Smooth muscle cell (in vitro differentiated cells): ENCODE data around the gene ZSWIM4. TPM values are rescaled to one million over a fixed set of nuclear protein-coding genes. Genes with fewer than 3 reads are reported as not detected.

ENCODE experiments used
- DNase-seq: peaks from one replicate; lab custom pipeline; 2025; ENCODE audit not compliant: unreplicated experiment; lab: John Stamatoyannopoulos, UW
- H2AFZ ChIP-seq: fragments of 200-600 bp; sonication (generic); 2 replicates; pipeline ENCODE4 v1.6.0; 2016; ENCODE audit warnings: antibody characterized with exemption, low read depth, mild to moderate bottlenecking
- H3F3A ChIP-seq: fragments of 200-600 bp; sonication (generic); 2 replicates; pipeline ENCODE4 v1.6.0; 2017; ENCODE audit warnings: antibody characterized with exemption, low read depth
- H3K27ac ChIP-seq: fragments of 200-600 bp; sonication (generic); 2 replicates; pipeline ENCODE4 v1.5.1; 2016; ENCODE audit warnings: low read depth, mild to moderate bottlenecking
- H3K27me3 ChIP-seq: fragments of 200-600 bp; sonication (generic); 2 replicates; pipeline ENCODE4 v1.6.1; 2016; ENCODE audit warnings: low read depth, mild to moderate bottlenecking
- H3K36me3 ChIP-seq: fragments of 200-600 bp; sonication (generic); 2 replicates; pipeline ENCODE4 v1.5.1; 2016; ENCODE audit warnings: low read depth
- H3K4me1 ChIP-seq: fragments of 200-600 bp; sonication (generic); 2 replicates; pipeline ENCODE4 v1.5.1; 2016; ENCODE audit warnings: low read depth
- H3K4me2 ChIP-seq: fragments of 200-600 bp; sonication (generic); 2 replicates; pipeline ENCODE4 v1.6.0; 2016; ENCODE audit warnings: mild to moderate bottlenecking
- H3K4me3 ChIP-seq: fragments of 200-600 bp; sonication (generic); 2 replicates; pipeline ENCODE4 v1.5.1; 2016; ENCODE audit warnings: mild to moderate bottlenecking
- H3K79me2 ChIP-seq: fragments of 200-600 bp; sonication (generic); 2 replicates; pipeline ENCODE4 v1.6.0; 2016; ENCODE audit warnings: low read depth, mild to moderate bottlenecking
- H3K9ac ChIP-seq: fragments of 200-600 bp; sonication (generic); 2 replicates; pipeline ENCODE4 v1.6.0; 2016; ENCODE audit warnings: low read depth
- H3K9me3 ChIP-seq: fragments of 200-600 bp; sonication (generic); replicated peaks from 2 replicates; pipeline ENCODE4 v1.5.1; 2016; ENCODE audit warnings: low read depth
- H4K20me1 ChIP-seq: fragments of 200-600 bp; sonication (generic); 2 replicates; pipeline ENCODE4 v1.6.0; 2016; ENCODE audit warnings: low read depth
- CTCF ChIP-seq: fragments of 200-600 bp; sonication (generic); IDR thresholded peaks from 2 replicates; pipeline ENCODE4 v1.5.1; 2017; ENCODE audit warnings: borderline replicate concordance, mild to moderate bottlenecking, antibody characterized with exemption; ENCODE audit not compliant: insufficient read depth, poor library complexity, severe bottlenecking
- WGBS: methylation state at CpG from one replicate; pipeline ENCODE4 v1.1.7; 2016; ENCODE audit warnings: low lambda C conversion rate; 5-methylcytosine and 5-hydroxymethylcytosine counted together
- polyA plus RNA-seq: library from polyadenylated mRNA; unstranded; fragments of >200 nt; fragmentation: Nextera tagmentation; extraction: Ambion mirVana; gene quantifications from 2 replicates; pipeline ENCODE4 v1.2.1, GENCODE V29; 2016
- total RNA-seq: library from RNA; depleted of rRNA; stranded (reverse); fragments of >200 nt; gene quantifications from 2 replicates; pipeline ENCODE4 v1.2.3, GENCODE V29; 2014

Gene ZSWIM4
- total and polyA plus RNA-seq, 2 experiments from 2014 or later = 3.0 to 5.8 TPM

- H3K9me3 ChIP-seq = no peaks in the 10 kb centered on the region
- no peak for DNase-seq
- no peaks in the 10 kb centered on the region for H3F3A ChIP-seq
- H3K27me3 ChIP-seq = no peaks in the 10 kb centered on the region
- H3K27ac ChIP-seq = no peak overlapping the region
- peak overlapping the region; percentile 57 for H3K9ac ChIP-seq
- peak overlapping the region; percentile 79 for H2AFZ ChIP-seq
- H3K4me1 ChIP-seq = peaks cover 13% of the 10 kb centered on the region
- peak overlapping the region; percentile 98 for H3K4me2 ChIP-seq
- WGBS = 7% methylated on average over 39 of the region's 82 CpGs
- no peak for TF ChIP-seq CTCF
- H3K4me3 ChIP-seq = peak overlapping the region; percentile 81
- no peaks in the 10 kb centered on the region for H3K36me3 ChIP-seq
- H3K79me2 ChIP-seq = no peaks in the 10 kb centered on the region
- no peaks in the 10 kb centered on the region for H4K20me1 ChIP-seq
Observed at GRCh38 chr19:13865571-13866462, 70.6 kb downstream of the ZSWIM4 start.

- Histone ChIP-seq H2AFZ (no peak overlapping the region), H3K79me2 (no peaks in the 10 kb centered on the region), H3K36me3 (no peaks in the 10 kb centered on the region), H3F3A (peaks cover 2% of the 10 kb centered on the region), H4K20me1 (no peaks in the 10 kb centered on the region), H3K4me1 (peaks cover 9% of the 10 kb centered on the region), H3K27me3 (no peaks in the 10 kb centered on the region), H3K27ac (no peak overlapping the region), H3K9me3 (no peaks in the 10 kb centered on the region), H3K4me2 (peak overlapping the region; percentile 98), H3K4me3 (peak overlapping the region; percentile 81), H3K9ac (no peak overlapping the region)
- WGBS = 79% methylated on average over 14 of the region's 15 CpGs
- DNase-seq = no peak
- no peak for TF ChIP-seq CTCF
Observed at GRCh38 chr19:13866463-13867046, 71.3 kb downstream of the ZSWIM4 start.

GRCh38 chr19:13868663-13869062 is 73.4 kb downstream of the ZSWIM4 start:
- Histone ChIP-seq H4K20me1 (no peaks in the 10 kb centered on the region), H3K4me3 (no peak overlapping the region), H3K4me1 (peaks cover 6% of the 10 kb centered on the region), H3K9ac (no peak overlapping the region), H3K4me2 (no peak overlapping the region), H3K36me3 (no peaks in the 10 kb centered on the region), H3K9me3 (no peaks in the 10 kb centered on the region), H3K79me2 (no peaks in the 10 kb centered on the region), H3F3A (peaks cover 6% of the 10 kb centered on the region), H2AFZ (no peak overlapping the region), H3K27me3 (no peaks in the 10 kb centered on the region), H3K27ac (no peak overlapping the region)
- DNase-seq = no peak
- 63% methylated on average over 4 of the region's 4 CpGs for WGBS
- no peak for TF ChIP-seq CTCF
